Activated CD4-positive, alpha-beta T cell treated with anti-CD3 and anti-CD28 coated beads for 24 hours (primary cell): ENCODE results near the gene BUB1B.

Experiments used
- DNase-seq, 2 donors: peaks; one replicate each; pipeline ENCODE4 v3.0.0-alpha.2; 2020; ENCODE audit warnings: low read depth in 2 of 2

BUB1B gene

DNA sequence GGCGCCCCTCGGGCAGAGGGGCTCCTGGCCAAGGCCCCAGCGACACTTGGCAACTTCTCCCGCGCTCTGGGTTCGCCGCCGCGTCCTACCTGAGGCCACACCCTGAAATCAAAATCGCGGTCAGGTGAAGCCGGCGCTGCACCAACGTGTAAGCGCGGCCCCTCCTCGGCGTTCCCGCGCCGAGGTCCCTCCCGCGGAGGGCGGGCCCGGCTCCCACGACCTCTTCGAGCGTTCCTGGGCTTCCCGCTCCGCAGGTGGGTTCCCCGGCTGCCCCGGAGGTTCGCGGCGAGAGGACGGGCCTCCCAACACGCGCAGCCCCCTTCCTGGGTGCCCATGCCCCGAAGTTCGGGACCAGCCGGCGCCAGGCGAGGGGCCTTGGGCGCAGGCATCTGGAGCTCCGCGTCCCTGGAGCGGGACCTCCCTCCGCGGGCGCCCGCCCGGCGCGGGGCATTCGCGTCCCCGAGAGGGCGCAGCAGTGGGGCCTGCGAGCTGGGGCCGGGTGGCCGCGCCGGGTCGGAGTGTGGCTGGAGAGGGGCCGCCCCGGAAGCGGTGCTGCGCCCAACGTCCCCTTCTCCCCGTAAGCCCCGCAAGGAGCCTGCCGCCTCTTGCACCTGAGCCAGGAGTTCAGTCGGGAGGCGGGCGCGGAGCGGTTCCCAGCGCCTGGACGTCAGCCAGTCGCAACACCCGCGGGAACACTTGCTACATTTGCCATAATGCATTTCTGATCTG lies 91.7 kb downstream of the BUB1B start:
- no peak for DNase-seq

- no peak for DNase-seq
These were observed 92.4 kb downstream of the BUB1B start for GRCh38 chr15:40253167-40253790.

- DNase-seq: no peak
These were observed 93.6 kb downstream of the BUB1B start for GRCh38 chr15:40254452-40254851.

GRCh38 chr15:40255033-40255432 lies 94.2 kb downstream of the BUB1B start:
- DNase-seq: no peak

DNA sequence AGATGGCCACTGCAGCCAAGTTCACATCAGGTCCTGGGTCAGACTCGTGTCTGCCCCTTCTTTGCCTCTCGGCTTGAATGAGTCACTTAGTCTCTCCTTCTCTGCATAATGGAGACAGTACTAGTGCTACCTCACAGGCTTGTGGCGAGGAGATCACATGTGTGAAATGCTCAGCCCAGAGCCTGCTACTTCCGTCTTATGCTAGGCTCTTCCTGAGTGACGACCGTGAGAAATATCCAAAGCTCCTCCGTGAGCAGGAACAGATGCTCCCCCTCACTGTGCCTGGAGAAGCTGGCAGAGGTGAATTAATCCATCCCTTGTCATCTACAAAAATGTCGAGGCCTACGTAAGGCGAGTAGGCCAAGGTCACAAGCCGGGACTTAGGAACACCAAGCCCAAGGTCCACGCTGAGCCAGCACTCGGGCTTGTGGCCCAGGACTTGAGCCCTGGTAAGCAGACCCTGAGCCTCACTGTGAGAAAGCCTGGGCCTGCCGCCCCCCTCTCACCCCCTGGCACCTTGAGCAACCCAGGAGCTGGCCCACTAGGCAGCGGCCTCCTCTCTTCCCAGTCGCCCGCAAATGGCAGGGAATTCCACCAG lies 95.9 kb downstream of the BUB1B start:
- no peak for DNase-seq

- DNase-seq: no peak
These were observed 97.0 kb downstream of the BUB1B start for GRCh38 chr15:40257656-40258450.

GRCh38 chr15:40258544-40258943 lies 97.7 kb downstream of the BUB1B start:
- no peak for DNase-seq

DNA sequence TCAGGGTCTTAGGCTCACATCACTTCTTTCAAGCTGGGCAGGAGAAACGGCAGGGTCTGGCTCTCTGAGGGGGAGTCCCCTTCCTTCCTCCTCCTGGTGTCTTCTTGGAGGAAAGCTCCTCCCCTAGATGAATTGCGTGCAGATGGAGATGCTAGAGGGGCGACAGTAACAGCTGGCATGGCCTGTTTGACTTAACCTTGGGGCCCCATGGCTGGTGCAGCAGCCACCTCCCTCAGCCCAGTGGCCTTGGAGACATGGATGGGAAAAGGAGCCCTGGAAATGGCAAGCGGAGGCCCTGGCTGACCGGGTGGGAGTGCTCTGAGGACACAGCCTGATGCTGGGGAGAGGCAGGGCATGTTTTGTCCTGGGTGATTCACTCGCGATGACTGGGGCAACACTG lies 98.2 kb downstream of the BUB1B start:
- no peak for DNase-seq

DNA sequence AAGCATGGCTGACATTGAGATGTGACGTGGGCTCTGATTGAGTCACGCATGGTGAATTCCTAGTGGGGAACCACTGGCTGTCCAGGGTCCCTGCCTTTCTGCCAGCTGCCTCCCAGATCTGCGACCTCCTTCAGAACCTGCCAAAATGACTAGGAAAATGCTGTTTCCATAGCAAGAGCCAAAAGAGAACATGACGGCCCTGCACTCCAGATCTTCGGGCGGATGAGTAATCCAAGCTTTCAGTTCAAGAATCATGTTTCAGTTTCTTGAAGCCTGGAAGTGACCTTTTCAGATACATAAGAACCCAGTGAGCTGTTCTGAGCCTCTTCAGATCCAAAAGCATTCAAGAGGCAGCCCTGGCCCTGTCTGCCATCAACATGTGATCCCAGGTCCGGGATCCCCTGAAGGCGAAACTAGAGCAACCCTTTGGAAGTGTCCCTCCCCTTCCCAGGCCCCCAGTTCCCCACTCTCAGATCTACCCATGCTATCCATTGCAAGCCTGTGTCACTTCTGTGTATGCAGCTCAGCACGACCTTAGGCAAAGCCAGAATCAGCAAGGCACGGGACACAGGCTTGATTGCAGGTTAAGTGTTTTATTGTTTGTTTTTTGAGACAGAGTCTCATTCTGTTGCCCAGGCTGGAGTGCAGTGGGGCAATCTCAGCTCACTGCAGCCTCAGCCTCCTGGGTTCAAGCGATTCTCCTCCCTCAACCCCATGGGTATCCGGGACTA lies 102.3 kb downstream of the BUB1B start:
- no peak for DNase-seq

- DNase-seq: no peak
These were observed 103.7 kb downstream of the BUB1B start for GRCh38 chr15:40264321-40265153.

DNA sequence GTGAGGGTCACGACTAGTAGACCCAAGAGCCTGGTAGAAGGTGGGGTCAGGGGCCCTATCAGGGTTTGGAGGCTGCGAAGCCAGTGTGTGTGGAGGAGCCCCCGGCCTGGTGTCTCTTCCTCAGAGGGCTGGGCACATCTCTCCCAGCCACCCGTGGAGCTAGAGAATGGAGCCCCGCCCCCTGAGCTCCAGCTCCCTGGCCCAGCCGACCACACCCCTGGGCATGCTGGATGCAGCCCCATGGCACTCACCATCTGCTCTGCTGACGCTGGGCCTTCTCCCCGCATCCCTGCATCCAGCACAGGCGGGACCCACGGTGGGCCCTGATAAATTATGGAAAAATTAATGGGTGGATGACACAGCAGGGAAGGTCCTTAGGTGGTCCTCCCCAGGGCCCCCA lies 104.5 kb downstream of the BUB1B start:
- no peak for DNase-seq

DNA sequence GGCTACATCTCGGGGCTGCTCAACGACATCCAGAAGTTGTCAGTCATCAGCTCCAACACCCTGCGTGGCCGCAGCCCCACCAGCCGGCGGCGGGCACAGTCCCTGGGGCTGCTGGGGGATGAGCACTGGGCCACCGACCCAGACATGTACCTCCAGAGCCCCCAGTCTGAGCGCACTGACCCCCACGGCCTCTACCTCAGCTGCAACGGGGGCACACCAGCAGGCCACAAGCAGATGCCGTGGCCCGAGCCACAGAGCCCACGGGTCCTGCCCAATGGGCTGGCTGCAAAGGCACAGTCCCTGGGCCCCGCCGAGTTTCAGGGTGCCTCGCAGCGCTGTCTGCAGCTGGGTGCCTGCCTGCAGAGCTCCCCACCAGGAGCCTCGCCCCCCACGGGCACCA lies 105.0 kb downstream of the BUB1B start:
- no peak for DNase-seq

DNA sequence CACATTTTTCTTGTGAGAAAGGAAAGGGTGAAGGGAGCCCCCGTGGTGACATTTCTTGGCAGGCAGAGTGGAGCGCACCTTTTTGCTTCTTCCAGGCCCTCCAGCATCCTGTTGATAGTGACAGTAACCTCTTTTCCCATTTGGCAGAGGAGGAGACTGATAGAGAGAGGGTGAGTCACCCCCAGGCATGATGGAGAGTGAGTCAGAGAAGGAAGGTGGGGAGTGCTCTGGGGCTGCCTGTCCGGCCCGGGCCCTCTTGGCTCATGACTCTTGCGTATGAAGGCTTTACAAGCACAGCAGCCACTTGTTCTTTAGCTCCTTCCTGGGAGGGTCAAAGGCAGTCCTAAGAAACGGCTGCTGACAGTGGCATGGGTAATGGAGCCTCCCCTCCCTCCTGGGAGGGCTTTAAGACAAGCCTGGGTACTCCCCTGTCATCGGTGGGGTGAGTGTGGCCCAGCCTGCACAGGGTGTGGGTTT lies 106.0 kb downstream of the BUB1B start:
- no peak for DNase-seq

DNA sequence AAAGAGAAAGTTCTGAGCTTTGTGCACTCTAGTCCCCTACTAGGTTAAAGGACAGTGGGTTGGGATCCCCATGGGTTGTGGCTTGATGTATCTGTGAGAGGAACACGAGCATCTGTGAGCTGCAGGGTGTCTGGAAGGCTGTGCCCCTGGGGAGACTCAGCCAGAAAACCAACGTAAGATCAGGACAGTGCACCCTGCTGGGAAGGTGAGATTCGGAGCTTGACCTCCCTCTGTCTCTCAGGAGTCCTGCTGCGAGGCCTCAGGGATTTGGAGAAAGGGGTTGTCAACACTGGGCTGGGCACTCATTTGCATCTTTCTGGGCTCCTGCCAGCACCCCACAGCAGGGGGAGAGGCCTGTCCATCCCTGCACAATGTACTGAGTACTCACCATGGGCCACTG lies 106.8 kb downstream of the BUB1B start:
- DNase-seq: no peak

GRCh38 chr15:40269604-40270003 lies 108.7 kb downstream of the BUB1B start:
- DNase-seq: no peak

- no peak for DNase-seq
These were observed 109.6 kb downstream of the BUB1B start for GRCh38 chr15:40270246-40270995.
